Activated T-cell treated with anti-CD3 and anti-CD28 coated beads for 1 hour (primary cell): Measurements from ENCODE around the gene MBL2.

Experiments used
- DNase-seq: peaks from one replicate; pipeline ENCODE4 v3.0.0-alpha.2; 2020; ENCODE audit warnings: low read depth

MBL2 gene

DNA sequence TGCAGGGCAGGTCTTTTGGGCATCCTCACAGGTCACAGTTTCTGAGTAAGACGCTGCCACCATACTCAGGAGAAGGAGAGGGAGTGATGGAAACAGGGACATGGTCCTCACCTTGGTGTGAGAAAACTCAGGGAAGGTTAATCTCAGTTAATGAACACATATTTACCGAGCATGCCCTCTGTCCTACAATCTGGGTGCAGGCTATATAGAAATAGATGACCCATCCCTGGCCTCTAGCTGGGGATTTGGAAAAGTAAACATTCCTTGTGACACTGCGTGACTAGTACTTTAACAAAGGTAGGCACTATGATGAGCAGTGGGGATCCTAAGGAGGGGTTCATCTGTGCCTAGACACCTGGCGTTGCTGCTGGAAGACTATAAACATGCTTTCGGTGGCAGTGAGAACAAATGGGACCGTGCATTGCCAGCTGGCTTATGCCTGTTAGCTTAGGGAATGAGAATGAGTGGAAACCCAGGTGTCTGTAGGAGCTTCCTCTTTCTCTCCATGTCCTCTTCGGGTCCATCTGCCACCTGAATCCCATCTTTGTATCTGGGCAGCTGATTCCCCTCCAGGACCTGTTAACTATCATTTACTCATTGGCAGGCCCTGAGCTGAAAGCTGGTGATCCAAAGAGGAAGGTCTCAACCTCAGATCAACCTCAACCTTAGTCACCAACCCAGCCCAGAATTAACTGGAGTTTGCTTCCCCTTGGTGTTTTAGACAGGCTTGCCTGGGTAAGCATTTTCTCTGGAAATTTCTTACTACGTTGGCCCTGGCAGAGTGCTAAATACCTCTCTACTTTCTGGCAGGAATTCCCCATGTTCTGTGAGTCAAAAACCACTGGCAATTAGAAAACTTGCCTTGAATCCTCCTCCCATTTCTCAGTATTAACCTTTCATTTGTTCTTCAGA, 794 bp downstream of the MBL2 start:
- no peak for DNase-seq

DNA sequence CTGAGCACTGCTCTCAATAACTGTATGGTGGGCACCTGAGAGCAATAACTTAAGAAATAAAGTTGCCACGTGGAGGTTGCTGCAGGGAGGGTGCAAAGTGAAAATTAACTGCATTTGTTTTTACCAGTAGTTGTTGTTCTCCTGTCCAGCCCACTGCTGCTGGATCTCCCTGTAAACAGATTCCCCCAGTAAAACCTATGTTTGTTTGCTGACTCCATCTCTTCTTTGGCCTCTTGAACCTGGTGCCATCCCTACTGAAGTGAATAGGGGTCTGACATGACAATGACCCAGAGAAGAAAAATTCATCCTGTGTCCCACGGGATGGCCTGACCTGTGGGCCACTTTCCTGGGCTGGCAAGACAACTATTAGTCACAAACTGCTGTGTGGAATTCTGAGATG, 1.7 kb downstream of the MBL2 start:
- DNase-seq = no peak

DNA sequence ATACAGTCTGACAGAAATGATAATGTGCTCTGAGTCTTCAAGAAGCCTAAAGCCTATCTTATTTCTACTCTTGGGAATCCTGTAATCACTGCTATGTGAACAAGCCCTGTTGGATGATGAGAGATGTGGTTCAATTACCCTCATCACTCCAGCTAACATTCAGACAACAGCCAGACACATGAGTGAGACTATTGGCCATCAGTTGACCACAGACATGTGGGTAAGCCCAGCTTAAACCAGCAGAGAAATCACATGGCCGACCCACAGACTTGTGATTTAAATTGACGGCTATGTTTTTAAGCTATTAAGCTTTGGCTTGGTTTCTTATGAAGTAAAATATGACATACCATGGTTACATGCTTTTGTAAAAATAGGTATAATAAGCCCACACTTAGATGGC, 2.6 kb downstream of the MBL2 start:
- no peak for DNase-seq

DNA sequence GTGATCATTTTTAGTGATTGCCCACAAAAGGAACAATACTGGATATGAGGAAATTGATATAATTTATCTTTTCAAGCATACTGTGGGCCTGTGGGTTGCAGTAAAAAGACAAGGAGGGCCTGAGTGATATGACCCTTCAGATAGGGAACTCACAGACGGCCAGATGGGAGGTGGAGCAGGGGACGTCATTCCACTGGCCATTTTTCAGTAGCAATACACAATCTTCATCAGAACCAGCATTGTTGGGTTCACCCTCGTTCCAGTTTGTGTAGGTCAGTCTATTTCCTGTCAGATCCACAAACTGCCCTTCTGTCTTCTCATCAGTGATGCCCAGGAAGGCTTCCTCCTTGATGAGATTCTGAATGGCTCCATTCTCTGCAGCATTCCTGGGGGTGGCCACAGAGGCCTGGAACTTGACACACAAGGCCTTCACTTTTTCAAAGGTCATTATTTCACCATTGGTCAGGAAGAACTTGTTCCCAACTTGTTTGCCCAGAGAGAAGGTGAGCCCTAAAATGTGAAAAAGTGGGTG, 4.5 kb downstream of the MBL2 start:
- DNase-seq = no peak

DNA sequence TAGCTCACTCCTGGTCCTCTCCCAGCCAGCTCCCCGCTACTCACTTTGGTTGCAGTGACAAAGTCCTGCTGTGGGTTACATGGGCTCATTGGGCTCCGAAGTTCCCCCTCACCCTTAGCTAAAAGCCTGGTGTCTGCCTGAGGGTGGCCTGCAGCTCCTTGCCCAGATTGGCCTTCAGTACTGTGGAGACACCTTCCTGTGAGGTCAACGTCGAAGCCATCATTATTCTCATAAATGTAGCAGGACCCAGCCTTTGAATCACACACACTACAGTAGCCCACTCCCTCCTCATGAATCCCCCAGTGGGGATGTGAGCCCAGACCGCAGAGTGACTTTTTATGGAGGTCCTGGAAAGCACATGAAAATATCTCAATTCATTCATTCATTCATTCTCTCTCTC, 10.5 kb downstream of the MBL2 start:
- DNase-seq = no peak

DNA sequence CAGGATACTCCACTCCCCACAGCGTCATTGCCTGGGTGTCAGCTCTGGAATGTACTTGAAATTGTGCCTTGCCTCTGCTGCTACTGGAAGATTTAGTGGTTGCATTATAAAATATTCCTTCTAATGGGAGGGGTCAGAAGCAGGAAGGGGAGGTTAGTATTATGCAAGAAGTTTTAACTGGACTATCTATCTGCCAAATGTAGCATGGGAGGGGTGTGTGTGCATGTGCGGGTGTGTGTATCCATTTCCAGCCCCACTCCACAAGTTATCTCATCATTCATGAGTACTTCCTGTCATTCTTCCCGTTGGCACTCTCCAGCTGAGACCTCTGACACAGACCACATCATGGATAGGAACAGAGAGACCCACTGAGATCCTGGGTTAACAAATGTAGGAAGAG, 13.4 kb downstream of the MBL2 start:
- no peak for DNase-seq

DNA sequence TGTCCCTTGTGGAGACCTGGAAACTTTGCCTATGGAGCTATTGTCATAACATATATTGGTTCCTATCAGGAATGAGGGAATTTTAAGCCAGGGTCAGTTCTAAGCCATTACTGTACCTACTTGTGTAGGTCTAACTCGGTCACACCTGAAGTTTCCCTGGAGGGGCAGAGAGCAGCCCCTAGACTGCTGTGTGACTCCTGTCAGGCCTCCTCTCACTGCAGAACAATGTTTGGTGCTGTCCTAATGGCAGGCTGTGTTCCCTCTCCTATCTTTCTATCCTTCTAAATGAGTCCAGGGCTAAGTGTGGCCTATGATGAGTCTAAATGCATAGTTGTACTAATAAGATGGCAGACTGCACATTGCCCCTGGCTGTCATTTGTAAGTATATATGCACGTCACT, 14.2 kb downstream of the MBL2 start:
- no peak for DNase-seq

DNA sequence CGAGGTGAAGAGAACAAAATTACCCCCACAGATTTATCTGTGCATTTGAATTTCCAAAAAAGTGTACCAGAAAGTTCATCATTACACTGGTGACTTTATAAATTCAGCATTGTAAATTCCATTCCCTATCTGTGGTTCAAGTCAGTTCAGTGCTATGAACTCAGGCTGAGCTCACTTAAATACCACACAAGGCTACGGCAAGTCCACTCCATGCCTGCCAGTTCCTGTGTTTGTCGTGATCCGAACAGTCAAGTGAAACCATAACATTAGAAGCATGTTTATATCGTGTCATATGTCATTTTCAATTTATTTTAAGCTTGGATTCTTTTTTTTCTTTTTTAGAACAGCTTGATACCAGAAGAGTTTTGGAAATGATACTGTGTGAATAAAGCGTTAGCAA, 14.8 kb downstream of the MBL2 start:
- DNase-seq = no peak

DNA sequence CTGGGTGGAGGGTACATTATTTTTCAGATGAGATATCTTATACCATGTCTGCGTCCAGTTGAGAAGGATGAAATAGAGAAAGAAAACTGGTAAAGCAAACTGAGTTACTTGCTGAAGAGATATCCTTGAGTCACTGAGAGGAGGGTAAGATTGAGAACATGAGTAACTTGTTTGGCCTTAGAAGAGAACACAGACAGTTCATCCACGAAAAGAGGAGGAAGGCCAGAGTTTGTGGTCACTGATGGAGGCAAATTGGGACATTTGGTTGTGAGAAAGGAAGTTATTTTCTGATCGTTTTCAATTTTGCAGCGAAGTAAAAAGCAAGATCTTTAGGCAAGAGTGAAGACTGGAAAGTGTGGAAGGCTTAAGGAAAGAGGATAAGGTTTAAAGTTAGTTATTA, 15.6 kb downstream of the MBL2 start:
- no peak for DNase-seq

DNA sequence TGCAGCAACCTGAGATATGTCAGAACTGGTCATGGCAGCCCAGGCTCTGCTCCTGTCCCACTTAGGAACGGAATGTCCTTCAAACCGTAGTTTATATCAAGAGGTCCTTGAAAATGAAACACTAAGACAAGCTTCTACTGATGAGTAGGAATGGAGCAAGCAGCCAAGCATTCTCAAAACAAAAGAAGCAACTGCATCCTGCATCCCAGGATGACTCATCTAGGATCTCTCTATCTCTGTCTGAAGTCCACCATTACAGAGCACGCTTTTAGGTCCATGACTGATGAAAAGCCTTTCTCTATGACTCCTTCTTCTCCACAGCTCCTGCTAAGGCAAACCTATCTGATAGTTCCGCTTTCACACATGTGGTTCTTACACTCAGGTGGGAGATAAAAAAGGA, 16.3 kb downstream of the MBL2 start:
- DNase-seq = no peak

DNA sequence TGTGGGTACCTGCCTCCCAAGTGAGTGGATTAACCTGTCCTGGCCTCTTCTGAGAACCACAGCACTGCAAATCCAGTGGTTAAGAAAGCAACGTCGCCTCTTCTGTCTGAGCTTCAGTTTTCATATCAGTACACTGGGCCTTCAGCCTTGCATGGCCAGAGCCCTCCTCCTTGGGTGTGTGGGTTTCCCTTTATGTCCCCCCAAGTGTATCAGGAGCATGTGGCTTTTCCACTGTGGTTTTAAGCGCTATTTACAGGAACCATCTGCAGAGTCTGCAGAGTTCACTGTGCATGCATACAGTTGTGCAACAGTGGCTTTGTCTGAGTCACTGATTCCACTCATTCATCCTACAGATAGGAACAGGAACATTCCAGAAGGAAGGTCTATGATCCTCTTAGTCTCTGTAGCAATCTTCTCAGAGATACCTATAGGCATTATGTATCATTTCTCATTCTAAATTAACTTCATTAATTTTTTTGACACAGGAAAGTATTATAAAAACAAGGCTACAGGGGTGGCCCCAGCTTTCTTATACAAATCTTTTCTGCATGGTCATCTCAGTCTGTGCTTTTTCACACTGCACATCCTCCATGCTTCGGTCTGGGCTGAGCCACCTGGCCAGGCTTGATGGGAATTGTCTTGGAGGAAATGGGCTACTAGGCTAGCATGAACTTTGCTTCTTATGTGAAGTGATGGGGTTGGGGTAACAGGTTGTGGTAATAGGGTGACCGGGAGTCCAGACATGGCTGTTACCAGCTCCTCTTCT, 17.1 kb downstream of the MBL2 start:
- DNase-seq = no peak

DNA sequence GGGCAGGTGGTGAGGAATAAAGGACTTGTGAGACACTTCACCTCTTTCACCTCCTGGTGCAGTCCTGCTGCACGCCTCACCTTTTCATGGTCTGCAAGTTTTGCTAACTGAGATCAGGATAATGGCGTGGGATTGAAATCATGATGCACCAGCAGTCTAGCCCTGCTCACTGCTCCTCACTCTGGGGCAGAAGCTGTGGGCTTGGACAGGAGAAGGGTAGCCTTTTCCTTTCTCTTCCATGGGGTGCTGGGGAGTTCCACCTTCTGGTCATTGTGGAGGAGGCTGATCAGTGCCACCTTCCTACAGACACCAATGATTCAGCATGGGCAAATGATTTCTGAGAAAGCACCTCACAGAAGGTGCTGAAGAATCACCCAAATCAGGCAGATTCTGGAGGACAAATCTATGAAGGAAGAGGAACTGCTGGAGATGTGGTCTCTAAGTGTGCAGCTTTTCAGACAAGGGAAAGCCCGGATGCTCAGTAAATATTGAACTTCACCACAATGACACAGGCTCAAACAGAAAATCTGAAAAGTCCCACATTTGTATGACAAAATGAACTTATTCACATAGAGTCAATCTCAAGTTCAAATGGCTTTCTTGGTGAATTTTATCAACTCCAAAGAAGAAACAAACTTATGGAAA, 19.7 kb downstream of the MBL2 start:
- no peak for DNase-seq

DNA sequence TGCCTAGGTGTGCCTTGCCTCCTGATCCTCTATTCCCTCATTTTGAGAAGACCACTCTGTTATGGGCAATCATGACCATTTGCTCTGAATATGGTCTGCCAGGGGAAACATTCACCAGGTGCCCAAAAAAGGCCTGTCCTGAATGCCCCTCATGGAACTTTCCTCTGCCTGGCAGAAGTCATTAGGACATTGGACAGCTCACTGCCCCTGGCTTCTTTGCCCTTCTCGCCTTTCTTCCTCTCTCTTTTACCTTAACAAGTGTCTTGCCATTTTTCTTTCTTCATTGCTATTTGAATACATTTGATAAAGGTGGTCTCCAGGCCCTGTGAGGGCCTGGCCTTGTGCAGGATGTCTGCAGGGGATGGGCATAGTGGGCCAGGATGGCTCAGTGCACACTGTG, 20.3 kb downstream of the MBL2 start:
- DNase-seq = no peak

DNA sequence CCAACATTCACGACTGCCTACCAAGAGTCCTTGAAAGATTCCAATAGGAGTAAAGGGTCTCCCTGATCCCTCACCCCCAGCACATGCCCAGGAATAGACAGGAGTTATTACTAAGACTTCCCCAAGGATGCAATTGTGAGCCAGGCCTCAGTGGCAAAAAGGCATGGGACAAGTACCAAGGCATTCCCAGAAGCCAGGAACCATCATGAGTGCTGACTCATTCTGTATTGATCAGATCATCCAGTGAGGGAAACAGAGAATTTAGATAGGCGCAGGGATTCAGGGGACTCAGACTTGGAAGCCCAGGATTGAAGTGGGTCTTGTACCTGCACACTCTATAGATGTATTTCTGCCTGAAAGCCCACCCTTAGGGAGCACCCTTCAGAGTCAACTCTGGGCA, 21.2 kb downstream of the MBL2 start:
- no peak for DNase-seq

DNA sequence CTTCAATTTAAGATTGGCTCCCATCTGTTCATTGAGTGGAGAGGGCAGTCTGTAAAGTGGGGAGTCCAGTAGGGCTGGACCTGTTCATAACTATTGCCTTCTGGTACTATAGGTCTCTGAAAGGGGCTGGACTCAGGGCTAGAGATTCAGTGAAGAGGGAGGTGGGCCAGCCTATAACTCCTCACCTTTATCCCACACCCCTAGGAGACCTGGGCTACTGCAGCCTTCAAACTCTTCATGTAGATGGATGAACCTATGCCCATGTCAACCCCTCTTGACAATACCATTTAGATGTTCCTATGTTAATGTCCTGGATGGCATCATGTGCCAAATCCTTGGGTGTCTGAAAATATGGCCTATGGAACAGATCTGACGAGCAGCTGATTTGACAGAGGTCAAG, 22.0 kb downstream of the MBL2 start:
- no peak for DNase-seq

DNA sequence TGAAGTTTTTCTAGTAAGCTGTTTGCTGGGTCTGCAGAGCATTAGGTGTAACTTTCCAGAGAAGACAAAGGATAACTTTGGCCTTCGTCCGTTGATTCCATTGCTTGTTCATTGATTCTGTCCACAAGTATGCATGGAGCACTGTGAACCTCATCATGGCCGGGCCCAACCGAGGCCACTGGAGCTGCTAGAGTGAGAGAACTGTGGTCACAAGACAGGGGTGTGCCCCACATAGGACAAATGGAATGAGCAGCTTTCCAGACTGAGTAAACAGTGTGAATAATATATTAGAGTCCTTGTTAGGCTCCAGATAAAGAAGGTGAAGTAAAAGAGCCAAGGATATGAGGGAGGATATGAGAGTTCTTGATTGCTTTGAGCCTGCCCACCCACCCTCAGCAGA, 24.9 kb downstream of the MBL2 start:
- no peak for DNase-seq

DNA sequence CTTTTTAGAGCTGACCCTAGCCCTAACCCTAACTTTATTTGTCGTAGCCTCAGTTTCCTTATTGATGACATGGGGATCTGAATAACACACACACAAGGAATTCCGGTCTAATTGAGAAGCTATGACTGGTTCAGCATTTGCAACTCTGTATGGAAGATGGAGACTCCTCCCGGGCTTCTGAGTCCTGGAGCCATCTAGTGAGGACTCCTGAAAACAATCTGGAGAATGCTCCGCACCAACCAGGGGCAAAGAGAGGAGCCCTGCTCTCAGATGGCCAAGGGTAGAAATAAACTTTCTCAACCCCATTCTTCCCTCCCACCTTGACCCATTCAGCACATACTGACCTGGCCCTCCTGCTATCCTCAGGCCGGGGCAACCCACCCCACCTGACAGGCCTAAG, 26.4 kb downstream of the MBL2 start:
- DNase-seq = no peak

DNA sequence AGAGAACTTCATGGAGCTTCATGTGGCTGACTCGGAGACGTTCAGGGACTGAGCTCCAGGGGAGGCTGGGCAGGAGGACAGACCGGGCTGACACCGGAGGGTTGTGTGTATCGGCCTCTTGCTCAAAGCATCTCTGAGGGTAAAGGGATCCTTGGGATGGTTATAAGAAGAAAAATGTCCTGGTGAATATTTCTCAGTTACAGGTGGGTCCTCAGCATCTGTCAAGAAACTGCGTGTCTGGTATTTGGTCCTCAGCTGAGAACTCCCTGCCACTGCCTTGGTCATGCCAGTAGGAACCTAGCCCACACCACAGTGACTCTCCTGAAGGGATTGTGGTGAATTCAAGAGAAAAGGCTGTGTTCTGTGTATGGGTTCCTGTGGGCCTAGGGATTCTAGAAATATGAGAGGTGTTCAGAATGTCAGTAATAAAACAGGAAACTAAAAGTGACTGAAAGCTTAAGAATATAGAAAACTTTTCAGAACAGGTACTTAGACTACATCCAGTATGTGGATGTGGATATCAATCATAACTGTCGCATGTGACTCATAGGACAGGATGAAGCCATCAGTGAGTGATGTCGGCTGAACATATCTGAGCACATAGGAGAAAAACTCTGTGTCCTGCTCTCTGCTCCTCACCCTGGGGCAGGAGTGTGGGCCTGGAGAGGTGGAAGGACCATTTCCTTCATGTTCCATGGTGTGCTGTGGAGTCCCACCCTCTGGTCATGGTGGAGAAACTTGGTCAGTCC, 28.4 kb downstream of the MBL2 start:
- no peak for DNase-seq

DNA sequence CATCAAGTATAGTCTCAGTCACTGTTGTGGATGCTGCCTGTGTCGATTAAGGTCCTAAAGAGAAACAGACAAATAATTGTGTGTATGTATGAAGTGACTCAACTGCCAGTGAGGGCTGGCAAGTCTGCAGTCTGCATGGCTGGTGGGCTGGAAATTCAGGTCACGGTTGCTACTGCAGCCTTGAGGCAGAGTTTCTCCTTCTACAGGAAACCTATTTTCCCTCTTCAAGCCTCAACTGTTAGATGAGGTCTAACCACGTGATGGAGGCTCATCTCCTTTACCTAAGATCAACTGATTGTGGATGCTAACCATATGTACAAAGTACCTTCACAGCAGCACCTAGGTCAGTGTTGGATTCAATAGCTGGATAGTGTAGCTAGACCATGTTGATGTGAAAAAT, 29.9 kb downstream of the MBL2 start:
- DNase-seq = no peak

DNA sequence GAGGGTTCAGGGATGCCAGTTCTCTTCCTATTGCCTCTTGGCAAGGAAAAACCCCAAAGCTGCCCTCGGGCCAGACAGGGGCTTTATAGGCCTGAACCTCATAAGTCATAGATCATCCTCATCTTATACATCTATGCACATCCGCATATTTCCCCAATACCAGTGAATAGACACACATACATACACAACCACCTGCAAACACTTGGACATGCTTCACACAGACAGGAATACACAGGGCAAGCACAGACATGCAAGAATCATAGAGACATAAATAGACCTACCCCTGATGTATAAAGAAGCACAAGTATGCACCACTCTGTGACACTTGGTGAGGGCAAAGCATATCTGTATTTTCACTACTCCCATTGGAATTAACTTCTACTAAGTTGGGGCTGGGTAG, 30.7 kb downstream of the MBL2 start:
- DNase-seq = no peak

DNA sequence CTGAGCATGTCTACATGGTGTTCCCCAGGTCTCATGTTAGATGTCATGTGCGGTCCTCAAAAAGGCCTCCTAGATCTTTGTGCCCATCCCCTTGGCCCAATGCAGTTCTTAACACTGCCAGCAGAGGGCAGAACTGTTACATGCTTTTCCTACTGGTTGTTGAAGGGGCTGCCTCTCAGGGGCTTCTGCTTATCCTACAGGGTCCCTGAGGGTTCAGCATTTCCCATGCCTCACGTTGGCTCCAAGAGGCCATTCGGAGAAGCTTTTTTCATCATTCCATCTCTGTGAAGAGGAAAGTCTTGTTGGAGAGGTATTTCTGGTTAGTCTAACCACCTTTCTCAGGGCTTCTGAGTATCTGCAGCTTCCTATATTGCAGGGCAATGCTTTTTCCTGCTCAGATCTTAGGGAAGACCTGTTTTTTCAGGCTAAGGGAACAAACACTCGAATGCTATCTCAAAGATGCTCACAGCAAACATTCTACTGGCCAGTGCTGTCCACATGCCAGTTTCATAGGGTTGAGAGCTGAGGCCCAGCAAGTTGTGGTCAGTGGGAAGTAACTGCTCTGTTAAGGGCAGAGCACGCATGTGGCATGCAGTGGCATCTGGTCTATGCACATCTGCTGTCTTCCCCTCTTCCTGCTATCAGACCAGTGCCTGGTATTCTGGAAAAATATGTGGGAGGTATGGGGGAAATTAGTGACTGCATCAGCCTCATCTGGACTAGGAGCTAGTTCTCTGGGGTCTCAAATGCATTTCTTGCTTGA, 31.5 kb downstream of the MBL2 start:
- DNase-seq = no peak
